ENCODE data around the gene GPR150. TPM values are rescaled to one million over a fixed set of nuclear protein-coding genes. Genes with fewer than 3 reads are reported as not detected.
"Not testable (repeated sequence)": the region's sequence is repeated elsewhere in the genome, so short reads cannot be mapped to it uniquely, and the experiment has no call there.

Gene GPR150
- total RNA-seq, 2 donors from 2014 or later = 0.51 to 3.0 TPM

GRCh38 chr5:95631255-95631958 is 11.5 kb downstream of the GPR150 start:
- H3K9me3 ChIP-seq = no peaks in the 10 kb centered on the region
- no peaks in the 10 kb centered on the region for H3K4me1 ChIP-seq (replicated peaks)
- H3K27me3 ChIP-seq (replicated peaks; ENCODE audit: insufficient read depth) = no peaks in the 10 kb centered on the region
- no peak overlapping the region for H3K27ac ChIP-seq
- H3K36me3 ChIP-seq = no peaks in the 10 kb centered on the region
- 65% methylated on average over 2 of the region's 2 CpGs for whole genome bisulfite sequencing
- intact Hi-C loops (cut with DNase I) = no loop called here
- no peak for DNase-seq (ENCODE audit: low spot score)
- TF ChIP-seq CTCF (IDR thresholded peaks at IDR 0.05) = no peak
- TF ChIP-seq POLR2AphosphoS5 (IDR thresholded peaks at IDR 0.05) = no peak
- no peak for TF ChIP-seq POLR2A (IDR thresholded peaks at IDR 0.05)
- no peak overlapping the region for H3K4me3 ChIP-seq

- intact Hi-C loops (cut with DNase I) = no loop called here
- DNase-seq (ENCODE audit: low spot score) = no peak
These were observed 12.2 kb downstream of the GPR150 start for GRCh38 chr5:95631991-95632675.

GRCh38 chr5:95632942-95633341 is 13.1 kb downstream of the GPR150 start:
- H3K9me3 ChIP-seq; intact Hi-C loops (cut with DNase I); H3K27me3 ChIP-seq (replicated peaks; ENCODE audit: insufficient read depth); H3K27ac ChIP-seq; H3K4me1 ChIP-seq (replicated peaks); DNase-seq (ENCODE audit: low spot score); H3K36me3 ChIP-seq; H3K4me3 ChIP-seq: not testable (repeated sequence)
- WGBS = 92% methylated on average over 2 of the region's 2 CpGs

More at GRCh38 chr5:95631991-95632675, 12.2 kb downstream of the GPR150 start:
- no peak for TF ChIP-seq CTCF (IDR thresholded peaks at IDR 0.05)
- TF ChIP-seq POLR2A (IDR thresholded peaks at IDR 0.05) = no peak
- TF ChIP-seq POLR2AphosphoS5 (IDR thresholded peaks at IDR 0.05) = no peak
- no peaks in the 10 kb centered on the region for H3K9me3 ChIP-seq
- H3K27ac ChIP-seq = no peak overlapping the region
- no peaks in the 10 kb centered on the region for H3K36me3 ChIP-seq
- H3K4me1 ChIP-seq (replicated peaks) = no peaks in the 10 kb centered on the region
- 84% methylated on average over 4 of the region's 4 CpGs for WGBS
- no peaks in the 10 kb centered on the region for H3K27me3 ChIP-seq (replicated peaks; ENCODE audit: insufficient read depth)
- H3K4me3 ChIP-seq = no peak overlapping the region

- WGBS = 87% methylated on average over 3 of the region's 3 CpGs
These were observed 13.8 kb downstream of the GPR150 start for GRCh38 chr5:95633671-95634070.

GRCh38 chr5:95634081-95634480 is 14.2 kb downstream of the GPR150 start:
- TF ChIP-seq CTCF (IDR thresholded peaks at IDR 0.05) (no peak), POLR2A (IDR thresholded peaks at IDR 0.05) (no peak), POLR2AphosphoS5 (IDR thresholded peaks at IDR 0.05) (no peak)
- Histone ChIP-seq H3K4me3 (no peak overlapping the region), H3K27me3 (replicated peaks; ENCODE audit: insufficient read depth) (no peaks in the 10 kb centered on the region), H3K4me1 (replicated peaks) (no peaks in the 10 kb centered on the region), H3K9me3 (no peaks in the 10 kb centered on the region), H3K36me3 (no peaks in the 10 kb centered on the region), H3K27ac (no peak overlapping the region)
- WGBS = 99% methylated on average over 3 of the region's 3 CpGs
- DNase-seq (ENCODE audit: low spot score) = no peak
- intact Hi-C loops (cut with DNase I) = no loop called here

More at GRCh38 chr5:95633671-95634070, 13.8 kb downstream of the GPR150 start:
- Histone ChIP-seq H3K4me1 (replicated peaks) (no peaks in the 10 kb centered on the region), H3K9me3 (no peaks in the 10 kb centered on the region), H3K27me3 (replicated peaks; ENCODE audit: insufficient read depth) (no peaks in the 10 kb centered on the region), H3K27ac (no peak overlapping the region), H3K4me3 (no peak overlapping the region), H3K36me3 (no peaks in the 10 kb centered on the region)
- intact Hi-C loops (cut with DNase I) = no loop called here
- no peak for TF ChIP-seq CTCF (IDR thresholded peaks at IDR 0.05)
- TF ChIP-seq POLR2A (IDR thresholded peaks at IDR 0.05) = no peak
- no peak for TF ChIP-seq POLR2AphosphoS5 (IDR thresholded peaks at IDR 0.05)
- DNase-seq (ENCODE audit: low spot score) = no peak

All from prostate gland (tissue), 2 donors.